GM19324 (cell line): ENCODE measurements around the gene SORCS2.

ENCODE experiments used
- ATAC-seq: cut with Tn5 transposase; IDR thresholded peaks from one replicate; pipeline ENCODE4 v1.9.1; 2021; ENCODE audit warnings: mild to moderate bottlenecking, moderate library complexity; ENCODE audit not compliant: unreplicated experiment, low FRiP score

The SORCS2 gene

GRCh38 chr4:7260569-7260968 is 68.2 kb downstream of the SORCS2 start:
- ATAC-seq = no peak

DNA sequence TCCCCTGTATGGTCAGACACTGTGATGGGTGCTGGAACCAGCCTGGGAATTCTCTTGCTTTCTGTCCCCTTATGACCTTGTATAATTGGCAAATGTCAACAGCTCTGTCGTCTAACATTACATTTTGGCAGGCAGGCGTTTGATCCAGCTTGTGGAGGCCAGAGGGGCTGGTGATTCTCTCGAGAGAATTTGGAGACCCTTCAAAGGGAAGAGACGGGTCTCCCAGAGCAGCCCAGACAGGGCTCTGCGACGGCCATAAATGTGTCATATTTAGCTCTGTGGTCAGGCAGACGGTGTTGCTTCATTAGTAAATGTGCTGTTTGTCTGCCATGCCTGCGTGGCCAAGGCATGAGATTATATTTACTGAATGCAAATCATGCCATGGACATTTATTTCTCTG is 68.7 kb downstream of the SORCS2 start:
- no peak for ATAC-seq

- no peak for ATAC-seq
These were observed 69.2 kb downstream of the SORCS2 start for GRCh38 chr4:7261536-7261935.

DNA sequence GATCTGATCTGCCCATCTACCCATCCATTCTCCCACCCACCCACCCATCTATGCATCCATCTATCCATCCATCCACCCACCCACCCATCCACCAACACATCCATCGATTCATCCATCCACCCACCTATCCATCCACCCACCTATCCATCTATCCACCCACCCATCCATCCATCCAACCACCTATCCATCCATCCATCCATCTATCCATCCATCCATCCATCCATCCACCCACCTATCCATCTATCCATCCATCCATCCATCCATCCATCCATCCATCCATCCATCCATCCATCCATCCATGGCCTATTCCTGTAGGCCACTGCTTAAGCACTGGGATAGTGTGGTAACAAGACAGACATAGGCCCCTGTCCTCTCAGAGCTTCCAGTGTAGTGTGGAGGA is 69.8 kb downstream of the SORCS2 start:
- ATAC-seq = no peak

DNA sequence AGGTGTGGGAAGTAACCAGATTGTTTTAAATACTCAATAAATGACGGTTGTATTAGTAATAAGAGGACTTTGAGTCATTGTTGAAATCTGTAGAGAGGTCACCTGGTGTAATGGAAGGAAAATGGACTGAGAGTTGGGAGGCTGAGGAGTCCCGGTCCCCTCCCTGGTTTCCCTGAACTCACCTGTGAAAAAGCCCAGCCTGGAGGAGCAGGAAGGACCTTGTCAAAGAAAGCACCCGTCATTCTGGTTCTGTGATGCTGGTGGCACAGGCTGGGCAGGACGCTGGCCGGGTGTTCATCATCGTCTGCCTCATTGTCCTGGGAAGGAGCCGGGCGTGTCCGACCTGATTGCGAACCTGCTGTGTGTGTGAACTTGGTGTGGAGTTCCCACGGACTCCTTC is 70.8 kb downstream of the SORCS2 start:
- ATAC-seq = no peak

DNA sequence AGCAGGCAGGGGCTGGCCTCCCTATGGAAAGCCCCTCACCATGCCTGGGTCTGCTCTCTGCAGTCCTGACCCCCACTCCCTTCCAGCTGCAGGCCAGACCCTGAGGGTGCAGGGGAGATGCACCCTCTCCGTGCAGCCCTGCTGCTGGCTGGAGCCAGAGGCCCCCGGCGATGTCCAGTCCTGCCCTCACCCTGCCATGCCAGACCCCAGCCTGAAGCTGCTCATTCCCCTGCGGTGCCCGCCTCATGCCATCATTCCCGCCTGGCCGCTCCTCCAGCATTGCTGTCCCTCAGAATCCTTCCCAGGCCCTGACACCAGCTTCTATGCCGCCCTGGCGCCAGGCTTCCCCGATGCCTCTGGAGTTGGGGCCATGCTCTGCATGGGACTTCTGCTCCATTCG is 72.4 kb downstream of the SORCS2 start:
- no peak for ATAC-seq

GRCh38 chr4:7266525-7267292 is 74.4 kb downstream of the SORCS2 start:
- ATAC-seq = no peak

GRCh38 chr4:7267829-7268228 is 75.5 kb downstream of the SORCS2 start:
- ATAC-seq = no peak

DNA sequence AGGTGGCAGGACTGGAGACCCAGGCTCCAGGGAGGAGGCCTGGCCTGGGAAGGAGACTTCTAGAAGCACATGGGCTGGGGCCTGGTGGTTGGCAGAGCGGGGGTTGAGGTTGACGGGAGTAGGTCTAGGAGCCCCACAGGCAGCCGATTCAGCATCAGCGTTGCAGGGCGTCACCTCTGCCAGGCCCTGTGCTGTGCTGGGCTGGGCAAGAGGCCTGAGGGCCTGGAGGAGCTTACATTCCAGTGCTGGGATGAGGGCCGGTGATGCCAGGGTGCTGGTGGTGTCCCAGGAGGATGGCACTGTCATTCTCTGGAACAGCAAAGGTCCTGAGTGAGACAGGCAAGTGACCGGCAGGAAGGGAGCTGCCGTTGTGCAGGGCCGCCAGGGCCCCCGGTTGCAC is 76.6 kb downstream of the SORCS2 start:
- no peak for ATAC-seq

GRCh38 chr4:7270121-7270520 is 77.8 kb downstream of the SORCS2 start:
- ATAC-seq = no peak

- no peak for ATAC-seq
These were observed 80.1 kb downstream of the SORCS2 start for GRCh38 chr4:7272404-7272803.

GRCh38 chr4:7273738-7274297 is 81.5 kb downstream of the SORCS2 start:
- no peak for ATAC-seq

DNA sequence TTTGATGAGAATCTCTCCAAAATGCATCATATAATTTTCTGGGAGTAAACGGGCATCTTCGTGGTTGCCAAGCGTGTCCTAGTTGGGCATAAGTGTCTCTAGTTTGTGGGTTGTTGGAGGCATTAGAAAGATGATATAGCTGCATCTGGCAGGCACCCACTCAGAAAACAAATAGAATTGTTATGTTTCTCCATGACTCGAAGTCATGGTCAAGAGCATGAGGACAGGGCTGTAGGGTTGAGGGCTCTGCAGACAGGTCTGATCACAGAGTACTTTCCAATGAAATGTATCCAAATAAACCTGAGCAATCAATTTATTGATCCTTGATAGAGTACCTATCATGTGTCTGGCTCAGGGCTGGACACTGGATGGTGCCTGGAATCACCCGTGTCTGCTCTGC is 82.7 kb downstream of the SORCS2 start:
- ATAC-seq = no peak

DNA sequence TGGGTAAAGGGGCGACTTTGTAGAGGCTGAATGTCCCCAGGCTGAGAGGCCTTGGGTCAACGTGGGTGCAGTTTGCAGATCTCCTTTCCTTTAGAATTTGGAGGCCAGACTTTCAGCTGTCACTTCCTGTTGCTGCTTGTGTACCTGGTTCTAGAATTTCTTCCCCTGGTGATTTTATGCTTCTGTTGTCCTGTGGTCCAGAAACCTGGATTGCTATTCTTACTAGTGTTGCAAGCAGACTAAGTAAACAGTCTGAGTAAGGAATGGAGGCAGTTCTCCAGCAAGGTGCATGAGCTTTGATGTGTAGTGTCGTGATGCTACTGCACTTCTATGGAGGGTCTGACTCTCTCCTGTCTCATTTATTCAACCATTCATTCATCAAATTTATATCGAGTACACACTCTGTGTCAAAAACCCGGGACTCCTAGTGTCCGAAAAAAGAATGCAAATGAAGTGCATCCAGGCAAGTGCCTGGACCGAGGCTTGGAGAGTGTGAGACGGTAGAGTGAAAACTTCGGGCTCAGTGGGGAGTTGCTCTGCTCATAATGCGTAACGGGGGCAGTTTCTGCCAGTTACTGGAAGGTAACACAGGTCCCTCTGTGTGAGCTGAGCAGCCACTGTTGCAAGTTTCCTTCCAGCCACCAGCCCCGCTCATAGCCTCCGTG is 83.3 kb downstream of the SORCS2 start:
- no peak for ATAC-seq

DNA sequence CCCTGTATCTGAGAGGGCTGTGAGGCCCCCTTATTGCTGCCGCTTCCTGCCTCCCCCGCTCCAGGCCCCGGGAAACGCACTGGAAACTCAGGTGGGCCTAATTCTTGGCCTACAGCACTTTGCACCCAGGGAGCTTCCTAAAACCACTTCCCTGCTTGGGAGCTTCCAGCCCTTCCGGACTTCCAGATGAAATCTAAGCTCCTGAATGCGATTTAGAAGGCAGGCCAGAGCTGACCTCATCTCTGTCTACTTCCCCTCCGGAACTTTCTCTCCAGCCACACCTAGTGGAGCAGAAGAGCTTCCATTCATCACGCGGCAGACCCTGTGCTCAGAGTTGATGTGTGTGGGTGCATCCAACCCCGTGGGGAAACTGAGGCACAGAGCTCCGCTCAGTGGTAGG is 84.2 kb downstream of the SORCS2 start:
- no peak for ATAC-seq

DNA sequence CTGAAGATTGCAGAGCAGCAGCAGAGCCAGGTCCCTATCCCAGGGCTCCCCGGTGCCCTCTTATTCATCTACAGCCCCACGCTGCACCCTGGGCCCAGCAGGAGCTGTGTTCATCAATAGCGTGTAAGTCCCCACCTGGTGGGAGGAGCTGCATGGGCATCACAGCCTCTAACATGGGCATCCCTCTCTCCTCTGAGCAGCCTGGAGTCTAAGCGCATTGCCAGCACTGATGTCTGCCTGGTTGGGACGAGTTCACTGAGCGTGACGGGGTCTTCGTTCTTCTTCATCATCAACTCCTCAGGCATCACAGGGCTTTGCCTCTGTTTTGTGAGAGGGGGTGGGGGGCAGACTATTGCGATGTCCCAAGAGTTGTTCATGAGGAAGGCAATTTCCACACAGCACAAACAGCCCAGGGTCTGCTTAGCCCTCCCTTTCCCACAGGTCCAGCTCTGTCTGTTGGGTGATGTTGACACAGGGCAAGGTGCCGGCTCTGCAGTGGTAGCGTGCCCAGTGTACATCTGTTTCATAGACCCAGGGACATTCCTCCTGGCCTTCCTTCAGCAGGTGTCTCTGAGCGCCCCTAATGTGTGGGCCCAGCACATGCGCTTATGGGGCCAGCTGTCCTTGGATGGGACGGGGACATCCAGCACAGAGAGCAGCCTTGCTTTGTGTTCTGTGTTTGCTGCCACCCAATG is 85.9 kb downstream of the SORCS2 start:
- ATAC-seq = no peak

- no peak for ATAC-seq
These were observed 86.6 kb downstream of the SORCS2 start for GRCh38 chr4:7278981-7279380.

- no peak for ATAC-seq
These were observed 87.6 kb downstream of the SORCS2 start for GRCh38 chr4:7279902-7280301.

- no peak for ATAC-seq
These were observed 88.8 kb downstream of the SORCS2 start for GRCh38 chr4:7280926-7281690.
